A549 (cell line): ENCODE measurements around the gene COL16A1. TPM values are rescaled to one million over a fixed set of nuclear protein-coding genes. Genes with fewer than 3 reads are reported as not detected.

Source experiments
- ATAC-seq, 2 experiments: fragments of 200-7000 bp in 1 of 2; fragments of >200 bp in 1 of 2; cut with Nextera tagmentation in 1 of 2; cut with Tn5 transposase in 1 of 2; 3 replicates each; pipeline versions ENCODE4 v1.8.0 to v1.9.1; 2018 to 2020; ENCODE audit warnings: mild to moderate bottlenecking in 1 of 2, moderate library complexity in 1 of 2
- CTCF ChIA-PET: fragments of 300-600 bp; sonication (Branson Sonifier 250); formaldehyde crosslinking; extraction: SDS; loops from one replicate; lab custom pipeline; 2021; ENCODE audit warnings: antibody characterized with exemption, inconsistent platforms; lab: Yijun Ruan, JAX
- POLR2A ChIA-PET: fragments of 350-600 bp; formaldehyde crosslinking; extraction: SDS; loops from one replicate; lab custom pipeline; 2021; ENCODE audit warnings: antibody characterized with exemption, inconsistent platforms; lab: Yijun Ruan, JAX
- DNase-seq, 2 experiments: peaks; one replicate each; pipeline versions ENCODE4 v3.0.0 to v3.0.0-alpha.2; 2011 to 2016; ENCODE audit warnings: low read depth in 1 of 2, low spot score in 1 of 2
- FAIRE-seq: peaks from 2 replicates; lab custom pipeline; 2011; peaks lifted over from hg19 to GRCh38; lab: Jason Lieb, UNC
- H3K27ac ChIP-seq, 2 experiments: fragments of >200 bp; sonication (Bioruptor Twin); formaldehyde crosslinking; 3 replicates each; pipeline ENCODE4 v1.5.1; 2016 to 2017
- H3K4me1 ChIP-seq: fragments of >200 bp; sonication (Bioruptor Twin); formaldehyde crosslinking; 3 replicates; pipeline ENCODE4 v1.6.1; 2016
- H3K4me2 ChIP-seq: fragments of >200 bp; sonication (Bioruptor Twin); formaldehyde crosslinking; 3 replicates; pipeline ENCODE4 v1.6.1; 2016
- H3K4me3 ChIP-seq: fragments of >200 bp; sonication (Bioruptor Twin); formaldehyde crosslinking; 3 replicates; pipeline ENCODE4 v1.5.1; 2016
- H3K9me3 ChIP-seq: fragments of >200 bp; sonication (Bioruptor Twin); formaldehyde crosslinking; 3 replicates; pipeline ENCODE4 v1.6.1; 2016
- ATOH8 ChIP-seq: fragments of 250-450 bp; sonication (Bioruptor Pico); IDR thresholded peaks from 2 replicates; pipeline ENCODE4 v1.5.0; 2020; ENCODE audit warnings: low read depth, mild to moderate bottlenecking, moderate library complexity
- BHLHE40 ChIP-seq: IDR thresholded peaks from 2 replicates; pipeline ENCODE4 v1.6.1; 2012; ENCODE audit warnings: low read depth, low read length, inconsistent platforms
- EHF ChIP-seq: fragments of 250-450 bp; sonication (Bioruptor Pico); IDR thresholded peaks from 2 replicates; pipeline ENCODE4 v1.5.0; 2020; ENCODE audit warnings: mild to moderate bottlenecking
- ELK1 ChIP-seq: fragments of 150-350 bp; IDR thresholded peaks from 2 replicates; pipeline ENCODE4 v1.6.1; 2014; ENCODE audit warnings: low read depth, mild to moderate bottlenecking, low read length
- EP300 ChIP-seq, 2 experiments: fragments of >200 bp; sonication (Bioruptor Twin); formaldehyde crosslinking; IDR thresholded peaks; 2 replicates in 1 of 2; 3 replicates in 1 of 2; pipeline ENCODE4 v1.6.1; 2016 to 2017
- ESRRA ChIP-seq: fragments of 150-350 bp; IDR thresholded peaks from 2 replicates; pipeline ENCODE4 v1.6.1; 2014; ENCODE audit warnings: mild to moderate bottlenecking, low read length, borderline replicate concordance
- FOSB ChIP-seq: fragments of 250-450 bp; sonication (Bioruptor Pico); IDR thresholded peaks from 2 replicates; pipeline ENCODE4 v1.5.0; 2020; ENCODE audit warnings: mild to moderate bottlenecking, moderate library complexity
- FOSL2 ChIP-seq, 2 experiments: fragments of 450-650 bp in 1 of 2; fragments of >200 bp in 1 of 2; sonication (Bioruptor Twin) in 1 of 2; formaldehyde crosslinking; IDR thresholded peaks; 2 replicates each; pipeline versions ENCODE4 v1.5.0 to v1.6.1; 2016 to 2020; ENCODE audit warnings: mild to moderate bottlenecking in 1 of 2, moderate library complexity in 1 of 2
- HOXB5 ChIP-seq: fragments of 250-450 bp; sonication (Bioruptor Pico); IDR thresholded peaks from 2 replicates; pipeline ENCODE4 v1.5.0; 2020; ENCODE audit warnings: mild to moderate bottlenecking, moderate library complexity
- JUN ChIP-seq, 2 experiments: fragments of >200 bp; sonication (Bioruptor Twin); formaldehyde crosslinking; IDR thresholded peaks; 2 replicates in 1 of 2; 3 replicates in 1 of 2; pipeline ENCODE4 v1.6.1; 2016 to 2017
- KDM1A ChIP-seq: fragments of 200-600 bp; sonication (generic); IDR thresholded peaks from 2 replicates; pipeline ENCODE4 v1.6.1; 2016; ENCODE audit warnings: low read depth, mild to moderate bottlenecking
- MAZ ChIP-seq: fragments of 150-350 bp; IDR thresholded peaks from 2 replicates; pipeline ENCODE4 v1.6.1; 2014; ENCODE audit warnings: antibody characterized with exemption, low read depth, low read length, borderline replicate concordance
- NPAS2 ChIP-seq: fragments of 250-450 bp; sonication (Bioruptor Pico); IDR thresholded peaks from 2 replicates; pipeline ENCODE4 v1.8.0; 2022; ENCODE audit warnings: mild to moderate bottlenecking, moderate library complexity, borderline replicate concordance
- PHF8 ChIP-seq: fragments of 200-600 bp; sonication (generic); IDR thresholded peaks from 2 replicates; pipeline ENCODE4 v1.6.1; 2016; ENCODE audit warnings: low read depth, mild to moderate bottlenecking, antibody characterized with exemption, moderate library complexity, borderline replicate concordance
- RARB ChIP-seq: fragments of 250-450 bp; sonication (Bioruptor Pico); IDR thresholded peaks from 2 replicates; pipeline ENCODE4 v1.8.0; 2021; ENCODE audit warnings: mild to moderate bottlenecking, moderate library complexity
- SMC3 ChIP-seq: fragments of >200 bp; sonication (Bioruptor Twin); formaldehyde crosslinking; IDR thresholded peaks from 3 replicates; pipeline ENCODE4 v1.6.1; 2018; ENCODE audit warnings: inconsistent platforms
- USF2 ChIP-seq: fragments of 450-650 bp; IDR thresholded peaks from 2 replicates; pipeline ENCODE4 v1.6.1; 2014; ENCODE audit warnings: antibody characterized with exemption
- WGBS: methylation state at CpG from one replicate; pipeline ENCODE4 v1.1.6; 2017; ENCODE audit errors: missing lambda C conversion rate; 5-methylcytosine and 5-hydroxymethylcytosine counted together
- polyA plus RNA-seq, 4 experiments: library from polyadenylated mRNA; depleted of rRNA in 3 of 4; stranded (reverse); fragments of >200 nt; fragmentation: RNase III in 1 of 4; extraction: RNeasy Plus Mini Kit Qiagen cat#74134 plus additional on column Dnase treatment in 1 of 4; gene quantifications; 2 replicates in 3 of 4; 3 replicates in 1 of 4; pipeline ENCODE4 v1.2.3, GENCODE V29; 2011 to 2017
- TF ChIP-seq, protein P1 (sequence below): fragments of 200-600 bp; sonication (generic); IDR thresholded peaks from 2 replicates; pipeline ENCODE4 v1.6.1; 2016; ENCODE audit warnings: antibody characterized with exemption, mild to moderate bottlenecking, moderate library complexity

Gene COL16A1
- polyA plus RNA-seq, 2 of the 4 experiments (the other 2 are of a cell fraction) = 1.4 to 8.1 TPM

DNA sequence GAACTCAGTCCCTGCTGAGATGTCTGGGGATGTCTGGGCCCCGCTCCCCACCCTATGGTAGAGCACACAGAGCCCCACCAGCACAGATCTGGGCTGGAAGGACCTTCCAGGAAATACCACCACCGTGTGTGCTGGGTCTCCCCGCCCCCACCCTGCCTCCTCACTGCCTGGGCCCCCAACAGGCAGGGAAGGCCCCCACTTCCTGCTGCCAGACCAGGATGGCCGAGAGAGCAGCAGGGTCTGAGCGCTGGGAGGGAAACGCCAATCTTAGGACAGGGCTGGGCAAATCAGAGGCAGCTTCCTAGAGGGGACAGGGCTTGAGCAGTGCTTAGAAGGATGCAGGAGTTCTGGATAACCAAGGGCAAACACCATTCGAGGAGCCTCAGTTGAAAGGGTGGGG, 48.4 kb upstream of the COL16A1 start (continued):
- TF ChIP-seq NPAS2 (CRISPR knock-in tag) = no peak
- no peak for TF ChIP-seq PHF8
- TF ChIP-seq JUN (IDR thresholded peaks at IDR 0.05) = no peak
- TF ChIP-seq FOSL2 (IDR thresholded peaks at IDR 0.05) = no peak
- TF ChIP-seq FOSL2 (CRISPR knock-in tag; IDR thresholded peaks at IDR 0.05) = no peak

- FAIRE-seq (no peak), ATAC-seq (no peak), DNase-seq (no peak)
- POLR2A ChIA-PET = no interaction called here
- TF ChIP-seq ELK1 (no peak), HOXB5 (no peak), SMC3 (no peak), BHLHE40 (no peak), KDM1A (no peak), ATOH8 (CRISPR knock-in tag) (no peak), MAZ (no peak)
- TF ChIP-seq, protein P1, sequence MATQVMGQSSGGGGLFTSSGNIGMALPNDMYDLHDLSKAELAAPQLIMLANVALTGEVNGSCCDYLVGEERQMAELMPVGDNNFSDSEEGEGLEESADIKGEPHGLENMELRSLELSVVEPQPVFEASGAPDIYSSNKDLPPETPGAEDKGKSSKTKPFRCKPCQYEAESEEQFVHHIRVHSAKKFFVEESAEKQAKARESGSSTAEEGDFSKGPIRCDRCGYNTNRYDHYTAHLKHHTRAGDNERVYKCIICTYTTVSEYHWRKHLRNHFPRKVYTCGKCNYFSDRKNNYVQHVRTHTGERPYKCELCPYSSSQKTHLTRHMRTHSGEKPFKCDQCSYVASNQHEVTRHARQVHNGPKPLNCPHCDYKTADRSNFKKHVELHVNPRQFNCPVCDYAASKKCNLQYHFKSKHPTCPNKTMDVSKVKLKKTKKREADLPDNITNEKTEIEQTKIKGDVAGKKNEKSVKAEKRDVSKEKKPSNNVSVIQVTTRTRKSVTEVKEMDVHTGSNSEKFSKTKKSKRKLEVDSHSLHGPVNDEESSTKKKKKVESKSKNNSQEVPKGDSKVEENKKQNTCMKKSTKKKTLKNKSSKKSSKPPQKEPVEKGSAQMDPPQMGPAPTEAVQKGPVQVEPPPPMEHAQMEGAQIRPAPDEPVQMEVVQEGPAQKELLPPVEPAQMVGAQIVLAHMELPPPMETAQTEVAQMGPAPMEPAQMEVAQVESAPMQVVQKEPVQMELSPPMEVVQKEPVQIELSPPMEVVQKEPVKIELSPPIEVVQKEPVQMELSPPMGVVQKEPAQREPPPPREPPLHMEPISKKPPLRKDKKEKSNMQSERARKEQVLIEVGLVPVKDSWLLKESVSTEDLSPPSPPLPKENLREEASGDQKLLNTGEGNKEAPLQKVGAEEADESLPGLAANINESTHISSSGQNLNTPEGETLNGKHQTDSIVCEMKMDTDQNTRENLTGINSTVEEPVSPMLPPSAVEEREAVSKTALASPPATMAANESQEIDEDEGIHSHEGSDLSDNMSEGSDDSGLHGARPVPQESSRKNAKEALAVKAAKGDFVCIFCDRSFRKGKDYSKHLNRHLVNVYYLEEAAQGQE = no peak
- Histone ChIP-seq H3K9me3 (no peaks in the 10 kb centered on the region), H3K4me3 (no peak overlapping the region), H3K4me1 (peaks cover 8% of the 10 kb centered on the region; the same call in 2 of the 3 replicates), H3K27ac (no peak overlapping the region), H3K4me2 (no peak overlapping the region)
- WGBS = 85% methylated on average over 5 of the region's 5 CpGs
- CTCF ChIA-PET = interaction anchor here (1.8 to 2.5 kb wide), 4 partner anchors 11 to 88 kb away, joined by 4 to 10 read pairs (median 5); no protein-coding TSS in a partner anchor
Observed at GRCh38 chr1:31751822-31752241, 48.0 kb upstream of the COL16A1 start.

- TF ChIP-seq EHF (CRISPR knock-in tag) (no peak), USF2 (no peak), ESRRA (no peak), KDM1A (no peak), RARB (CRISPR knock-in tag) (no peak), FOSB (no peak), EP300 (IDR thresholded peaks at IDR 0.05) (no peak)
- ATAC-seq (no peak), DNase-seq (no peak), FAIRE-seq (no peak)
- ChIA-PET POLR2A (interaction anchor here (1.0 kb wide), 1 partner anchor 10 kb away, joined by 3 read pairs; no protein-coding TSS in a partner anchor), CTCF (interaction anchor here (1.8 to 2.5 kb wide), 4 partner anchors 9 to 87 kb away, joined by 4 to 10 read pairs (median 5); no protein-coding TSS in a partner anchor)
- H3K4me2 ChIP-seq = no peak overlapping the region
- no peak overlapping the region for H3K27ac ChIP-seq
- H3K4me3 ChIP-seq = no peak overlapping the region
- H3K9me3 ChIP-seq = no peaks in the 10 kb centered on the region
- peaks cover 10% of the 10 kb centered on the region; the same call in 2 of the 3 replicates for H3K4me1 ChIP-seq
- WGBS = 74% methylated on average over 11 of the region's 11 CpGs
Observed at GRCh38 chr1:31750858-31751510, 47.2 kb upstream of the COL16A1 start.
